Stimulated activated CD4-positive, alpha-beta T cell treated with anti-CD3 and anti-CD28 coated beads, Interleukin-12 subunit alpha, Interleukin-12 subunit beta, amount 100 ng/mL, for 24 hours (primary cell): ENCODE results near the gene MYDGF.
"Not testable (repeated sequence)": the region's sequence is repeated elsewhere in the genome, so short reads cannot be mapped to it uniquely, and the experiment has no call there.

ENCODE experiments used
- DNase-seq, 2 experiments: peaks; one replicate each; pipeline ENCODE4 v3.0.0-alpha.2; 2020; ENCODE audit warnings: low read depth in 2 of 2

The MYDGF gene

GRCh38 chr19:4669723-4670480, at the start of gene MYDGF:
TSS of gene MYDGF (minus strand) at chr19:4670342. CDS start at chr19:4670334, 8 bp downstream.
- DNase-seq: peak; percentile 84 to 93

DNA sequence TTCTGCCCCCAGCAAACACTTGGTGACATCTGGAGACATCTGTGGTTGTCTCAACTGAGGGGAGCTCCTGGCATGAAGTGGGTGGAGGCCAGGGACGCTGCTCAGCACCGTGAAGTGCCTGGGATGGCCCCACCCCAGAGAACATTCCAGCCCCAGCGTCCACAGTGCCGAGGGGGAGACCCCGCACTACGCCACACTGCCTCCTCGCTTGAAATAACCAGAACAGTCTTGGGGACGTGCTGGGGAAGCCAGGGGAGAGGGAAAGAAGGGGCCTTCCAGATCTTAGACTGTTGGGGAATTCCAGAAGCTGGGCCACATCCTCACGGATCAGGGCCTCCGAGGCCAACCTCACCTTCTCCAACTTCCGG, 49.3 kb upstream of the MYDGF start:
- DNase-seq: no peak

- no peak for DNase-seq
These were observed 48.0 kb upstream of the MYDGF start for GRCh38 chr19:4717966-4718701.

DNA sequence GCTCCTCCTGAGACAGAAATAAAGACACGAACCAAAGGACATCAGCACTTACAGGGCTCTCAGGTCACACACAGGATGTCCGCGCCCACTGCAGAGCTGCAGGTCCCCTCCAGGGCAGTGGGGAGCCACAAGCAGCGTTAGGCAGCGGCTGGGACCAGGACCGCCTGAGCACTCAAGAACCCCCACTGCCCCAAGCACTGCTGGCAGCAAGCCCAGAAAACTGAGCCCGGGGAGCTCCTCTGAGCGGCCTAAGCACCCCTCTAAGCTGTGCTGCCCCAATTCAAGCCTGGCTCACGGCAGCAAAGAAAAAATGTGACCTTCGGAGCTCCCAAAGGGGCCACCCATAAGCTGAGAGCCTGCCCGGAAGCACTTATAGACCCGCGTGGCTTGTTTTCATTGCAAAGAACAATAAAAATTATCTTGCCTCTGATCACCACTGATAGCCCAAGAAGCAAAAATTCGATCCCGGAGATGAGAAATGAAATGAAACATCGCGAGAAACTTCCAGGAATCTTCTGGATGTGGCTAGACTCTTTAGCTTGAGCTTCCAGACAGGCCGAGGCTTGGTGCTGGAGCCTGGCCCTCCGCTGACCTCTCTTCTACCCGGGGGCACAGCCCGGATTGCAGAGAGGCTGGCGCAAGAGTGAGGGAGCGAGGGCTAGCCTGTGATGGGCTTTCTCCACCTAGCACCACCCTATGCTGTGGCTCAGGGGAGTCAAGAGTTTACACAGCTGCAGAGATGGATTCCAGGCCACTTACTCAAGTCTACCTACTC, 47.2 kb upstream of the MYDGF start:
- DNase-seq: no peak

DNA sequence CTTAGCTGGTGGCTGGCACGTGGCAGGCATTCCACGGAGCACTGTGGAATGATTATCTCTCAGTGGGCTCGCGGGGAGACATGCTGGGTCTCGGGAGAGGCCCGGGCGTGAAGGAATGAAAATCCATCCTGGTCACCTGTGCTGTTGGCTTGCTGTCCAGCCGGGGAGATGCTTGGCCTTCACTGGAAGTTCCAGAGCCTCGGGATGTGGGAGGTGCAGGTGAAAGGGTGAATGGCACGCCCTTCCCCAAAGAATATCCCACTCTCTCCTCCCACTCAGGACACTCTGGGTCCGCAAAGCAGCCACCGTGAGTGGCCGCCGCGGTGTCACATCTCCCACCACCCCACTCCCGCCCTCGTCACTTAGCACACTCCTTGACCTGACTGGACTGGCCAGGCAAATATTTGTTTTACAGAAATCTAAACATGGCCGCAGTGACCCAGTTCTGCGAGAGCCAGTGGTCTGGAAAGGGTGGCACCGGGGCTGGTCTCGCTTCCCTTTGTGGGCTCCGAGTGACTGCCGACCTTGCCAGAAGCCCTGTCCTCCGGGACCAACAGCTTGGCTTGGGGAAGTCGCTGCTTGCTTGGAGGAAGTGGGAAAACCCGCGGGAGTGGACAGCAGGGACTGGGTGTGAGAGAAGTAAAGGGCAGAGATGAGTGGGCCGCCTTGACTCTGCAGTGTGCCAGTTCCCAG, 45.5 kb upstream of the MYDGF start:
- no peak for DNase-seq

DNA sequence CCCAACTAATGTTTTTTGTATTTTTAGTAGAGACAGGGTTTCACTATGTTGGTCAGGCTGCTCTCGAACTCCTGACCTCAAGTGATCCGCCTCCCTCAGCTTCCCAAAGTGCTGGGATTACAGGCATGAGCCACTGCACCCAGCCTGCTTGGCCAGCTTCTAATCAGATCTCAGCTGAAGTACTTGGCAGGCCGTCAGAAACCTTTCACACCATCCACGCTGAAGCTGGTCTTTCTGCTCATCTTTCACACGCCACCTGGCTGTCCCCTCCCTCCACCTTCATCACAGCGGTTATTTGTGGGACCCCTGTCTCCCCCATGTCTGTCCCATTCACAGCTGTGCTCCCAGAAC, 45.0 kb upstream of the MYDGF start:
- not testable (repeated sequence) for DNase-seq

GRCh38 chr19:4714016-4714415, 43.9 kb upstream of the MYDGF start:
- no peak for DNase-seq

- no peak for DNase-seq
These were observed 43.3 kb upstream of the MYDGF start for GRCh38 chr19:4713384-4713951.

- no peak for DNase-seq
These were observed 42.6 kb upstream of the MYDGF start for GRCh38 chr19:4712771-4713170.

GRCh38 chr19:4711211-4711610, 41.1 kb upstream of the MYDGF start:
- no peak for DNase-seq

- no peak for DNase-seq
These were observed 40.1 kb upstream of the MYDGF start for GRCh38 chr19:4710281-4710600.

DNA sequence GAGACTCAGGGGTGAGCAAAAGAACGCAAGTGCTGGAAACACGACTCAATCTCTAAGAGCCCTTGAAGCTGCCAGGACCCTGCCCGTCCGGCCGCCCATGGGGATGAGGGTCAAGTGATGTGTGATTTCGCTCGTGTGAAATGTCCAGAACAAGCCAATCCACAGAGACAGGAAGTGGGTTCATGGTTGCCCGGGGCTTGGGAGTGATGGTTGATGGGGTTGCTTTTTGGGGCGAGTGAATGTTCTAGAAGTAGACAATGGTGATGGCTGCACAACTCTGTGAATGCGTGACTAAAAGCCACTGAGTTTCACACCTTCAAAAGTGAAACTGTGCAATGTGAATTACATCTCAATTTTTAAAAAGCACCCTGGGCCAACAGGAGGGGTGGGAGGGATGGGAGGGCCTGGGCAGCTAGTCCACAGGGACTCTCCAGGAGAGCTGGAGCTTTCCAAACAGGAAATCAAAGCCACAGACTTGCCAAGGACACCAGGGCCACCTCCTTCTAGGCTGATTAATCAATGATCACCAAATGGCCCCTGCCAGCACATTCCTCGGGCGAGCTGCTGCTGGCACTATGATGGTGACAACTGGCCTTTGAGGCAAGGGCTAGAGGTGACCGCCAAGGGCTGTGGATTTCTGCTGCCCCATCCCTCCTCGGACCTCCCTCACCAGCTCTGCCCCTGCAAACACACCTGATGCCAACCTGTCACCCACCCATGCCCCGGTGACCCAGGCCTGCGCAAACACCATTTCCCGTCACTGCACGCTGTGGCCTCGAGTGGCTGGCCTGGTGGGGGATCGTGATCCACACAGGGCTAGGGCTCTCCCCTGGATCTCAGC, 39.5 kb upstream of the MYDGF start:
- DNase-seq: no peak

DNA sequence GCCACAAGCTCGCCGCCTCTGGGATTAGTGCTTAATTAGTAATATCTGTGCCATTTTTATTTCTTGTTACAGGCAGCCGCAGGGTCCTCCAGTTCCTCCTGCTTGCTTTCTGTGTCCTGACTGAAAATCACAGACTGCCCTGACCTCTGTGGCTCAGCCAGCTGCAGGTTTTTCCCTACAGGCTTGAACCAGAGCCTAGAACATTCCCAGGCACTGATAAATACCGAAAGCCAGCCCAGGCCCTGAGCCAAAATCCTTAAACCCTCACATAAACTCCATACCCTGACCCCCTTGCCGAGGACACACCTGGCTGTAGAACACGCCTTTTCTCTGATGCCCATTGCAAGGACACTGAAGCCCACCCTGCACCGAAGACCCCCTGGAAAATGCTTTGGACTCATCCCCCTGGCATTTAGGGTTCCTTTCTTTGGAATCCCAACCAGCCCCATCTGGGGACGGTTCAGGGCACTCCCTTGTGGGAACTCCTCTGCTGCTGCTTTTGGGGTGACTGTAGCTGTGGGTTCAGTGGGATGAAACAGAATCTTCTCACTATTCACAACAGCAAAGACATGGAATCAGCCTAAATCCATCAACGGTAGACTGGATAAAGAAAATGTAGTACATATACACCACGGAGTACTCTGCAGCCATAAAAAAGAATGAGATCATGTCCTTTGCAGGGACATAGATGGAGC, 38.0 kb upstream of the MYDGF start:
- DNase-seq: no peak

DNA sequence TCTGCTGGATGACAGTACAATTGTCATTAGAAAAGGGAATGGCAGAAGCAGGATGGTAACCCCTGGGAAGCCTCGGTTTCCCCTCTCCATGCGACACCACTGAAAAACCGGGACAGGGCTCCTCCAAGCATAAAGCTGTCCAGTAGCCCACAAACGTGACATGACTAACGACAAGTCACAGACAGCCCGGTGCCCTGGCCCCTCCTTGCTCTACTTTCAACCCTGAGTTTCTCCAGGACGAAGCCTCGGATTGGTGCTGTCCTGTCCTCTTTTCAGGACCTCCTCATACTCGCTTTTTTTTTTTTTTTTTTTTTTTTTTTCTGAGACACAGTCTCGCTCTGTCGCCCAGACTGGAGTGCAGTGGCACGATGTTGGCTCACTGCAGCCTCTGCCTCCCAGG, 37.2 kb upstream of the MYDGF start:
- DNase-seq: no peak

GRCh38 chr19:4705413-4706131, 35.4 kb upstream of the MYDGF start:
- no peak for DNase-seq

DNA sequence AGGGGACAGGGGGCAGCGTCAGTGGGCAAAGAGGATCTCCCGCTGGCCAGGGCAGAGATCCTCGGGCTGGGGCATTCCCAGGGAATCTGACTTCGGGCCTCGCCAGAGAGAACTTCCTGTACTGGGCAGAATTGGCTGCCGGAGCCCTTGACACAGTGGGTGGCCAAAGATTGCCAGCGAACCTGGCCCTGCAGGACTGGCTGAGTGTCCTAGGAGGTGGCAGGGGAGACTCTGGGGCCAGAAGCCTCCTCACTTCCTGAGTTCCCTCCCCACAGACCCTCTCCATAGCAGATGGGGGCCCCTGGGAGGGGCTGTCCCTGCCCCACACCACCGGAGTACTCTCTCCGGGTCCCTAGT, 34.2 kb upstream of the MYDGF start:
- DNase-seq: no peak

DNA sequence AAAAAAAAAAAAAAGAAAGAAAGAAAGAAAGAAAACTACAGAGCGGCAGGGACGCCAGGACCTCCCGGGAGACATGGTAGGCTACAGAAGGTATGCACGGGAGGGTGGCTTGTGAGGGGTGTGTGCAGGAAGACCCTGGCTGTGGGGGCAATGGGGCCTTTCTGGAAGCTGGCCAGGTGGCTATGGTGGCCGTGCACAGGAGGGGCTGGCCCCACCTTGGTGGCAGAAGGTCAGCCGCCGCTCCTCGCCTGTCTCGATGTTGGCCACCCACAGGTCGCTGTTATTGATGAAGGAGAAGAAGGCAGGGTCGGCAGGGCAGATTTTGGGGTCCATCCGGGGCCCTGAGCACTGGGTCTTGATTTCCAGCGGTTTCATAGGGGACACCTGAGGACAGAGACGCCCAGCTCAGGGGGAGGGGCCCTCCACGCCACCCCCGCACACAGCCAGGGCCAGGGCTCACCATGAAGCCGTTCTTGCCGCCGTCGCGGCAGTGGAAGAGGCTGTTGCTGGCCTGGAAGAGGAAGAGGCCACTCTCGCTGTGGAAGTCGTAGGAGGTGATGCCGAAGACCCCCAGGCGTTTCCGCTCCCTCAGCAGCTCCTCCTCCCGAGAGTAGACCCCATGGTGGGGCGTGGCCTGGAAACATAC, 33.7 kb upstream of the MYDGF start:
- no peak for DNase-seq

DNA sequence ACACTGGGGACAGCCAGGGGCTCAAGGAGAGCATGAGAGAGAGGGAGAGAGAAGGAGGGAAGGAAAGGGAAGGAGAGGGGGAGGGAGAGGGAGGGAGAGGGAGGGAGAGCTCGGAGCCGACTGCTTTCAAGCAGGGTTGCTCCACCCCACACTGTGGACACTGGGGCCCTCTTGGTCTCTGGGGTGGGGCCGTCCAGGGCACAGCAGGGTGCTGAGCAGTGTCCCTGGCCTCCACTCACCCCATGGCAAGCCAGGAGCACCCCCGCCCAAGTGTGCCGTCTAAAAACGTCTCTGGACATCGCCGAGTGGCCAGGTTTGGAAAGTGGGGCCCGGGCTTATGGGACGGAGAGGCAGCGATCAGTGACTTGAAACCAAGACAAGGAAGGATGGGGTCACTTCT, 32.6 kb upstream of the MYDGF start:
- no peak for DNase-seq

GRCh38 chr19:4701557-4701956, 31.4 kb upstream of the MYDGF start:
- DNase-seq: no peak

GRCh38 chr19:4700693-4700970, 30.5 kb upstream of the MYDGF start:
- DNase-seq: no peak
